ENCODE results near the gene ECI1. TPM values are rescaled to one million over a fixed set of nuclear protein-coding genes. Genes with fewer than 3 reads are reported as not detected.

Gene ECI1
- total RNA-seq, 2 donors from 2014 or later, result 75.8 to 94.7 TPM

GRCh38 chr16:2230376-2230775 lies 21.0 kb downstream of the ECI1 start:
- no peaks in the 10 kb centered on the region for H3K4me1 Mint-ChIP-seq
- H3K36me3 Mint-ChIP-seq (ENCODE audit: low read depth), result peaks cover 22% of the 10 kb centered on the region
- H3K9me3 Mint-ChIP-seq, result no peaks in the 10 kb centered on the region
- Histone ChIP-seq H3K36me3 (ENCODE audit: control insufficient read depth, insufficient read depth, low read length) (peaks cover 34% of the 10 kb centered on the region), H3K4me3 (ENCODE audit: low read length) (no peak overlapping the region), H3K4me1 (ENCODE audit: control insufficient read depth, insufficient read depth, low read length) (no peaks in the 10 kb centered on the region), H3K27ac (ENCODE audit: low read depth, low read length) (no peak overlapping the region), H3K9me3 (ENCODE audit: control insufficient read depth, low read length) (no peaks in the 10 kb centered on the region), H3K27me3 (ENCODE audit: control insufficient read depth, insufficient read depth, low read length, poor library complexity, severe bottlenecking) (no peaks in the 10 kb centered on the region), H3K9ac (ENCODE audit: extremely low read depth, low read length, poor library complexity, severe bottlenecking) (no peak overlapping the region)
- TF ChIP-seq CTCF (conservative IDR thresholded peaks at IDR 0.05), result no peak
- 95 to 100% methylated on average over 4 to 13 of the region's 13 CpGs for WGBS, 2 experiments (ENCODE audit: insufficient coverage in 1 of 2, insufficient read length in 1 of 2)
- no peak overlapping the region for H3K4me3 Mint-ChIP-seq
- DNase-seq, result no peak
- H3K27me3 Mint-ChIP-seq (ENCODE audit: insufficient read depth), result peaks cover under 1% of the 10 kb centered on the region
- H3K27ac Mint-ChIP-seq, result no peak overlapping the region

GRCh38 chr16:2229632-2230250 lies 21.6 kb downstream of the ECI1 start:
- no peaks in the 10 kb centered on the region for H3K9me3 Mint-ChIP-seq
- H3K27ac ChIP-seq (ENCODE audit: low read depth, low read length), result no peak overlapping the region
- no peak for DNase-seq
- H3K27me3 ChIP-seq (ENCODE audit: control insufficient read depth, insufficient read depth, low read length, poor library complexity, severe bottlenecking), result no peaks in the 10 kb centered on the region
- no peaks in the 10 kb centered on the region for H3K4me1 Mint-ChIP-seq
- peaks cover 34% of the 10 kb centered on the region for H3K36me3 ChIP-seq (ENCODE audit: control insufficient read depth, insufficient read depth, low read length)
- H3K36me3 Mint-ChIP-seq (ENCODE audit: low read depth), result peaks cover 21% of the 10 kb centered on the region
- H3K4me3 ChIP-seq (ENCODE audit: low read length), result no peak overlapping the region
- no peak overlapping the region for H3K9ac ChIP-seq (ENCODE audit: extremely low read depth, low read length, poor library complexity, severe bottlenecking)
- no peaks in the 10 kb centered on the region for H3K27me3 Mint-ChIP-seq (ENCODE audit: insufficient read depth)
- H3K4me3 Mint-ChIP-seq, result no peak overlapping the region
- no peaks in the 10 kb centered on the region for H3K9me3 ChIP-seq (ENCODE audit: control insufficient read depth, low read length)
- H3K27ac Mint-ChIP-seq, result no peak overlapping the region
- 95 to 96% methylated on average over 18 to 23 of the region's 23 CpGs for WGBS, 2 experiments (ENCODE audit: insufficient coverage in 1 of 2, insufficient read length in 1 of 2)
- H3K4me1 ChIP-seq (ENCODE audit: control insufficient read depth, insufficient read depth, low read length), result no peaks in the 10 kb centered on the region
- no peak for TF ChIP-seq CTCF (conservative IDR thresholded peaks at IDR 0.05)

- H3K4me3 Mint-ChIP-seq, result no peak overlapping the region
- H3K27ac Mint-ChIP-seq, result no peak overlapping the region
- no peaks in the 10 kb centered on the region for H3K9me3 Mint-ChIP-seq
- Histone ChIP-seq H3K9me3 (ENCODE audit: control insufficient read depth, low read length) (no peaks in the 10 kb centered on the region), H3K9ac (ENCODE audit: extremely low read depth, low read length, poor library complexity, severe bottlenecking) (no peak overlapping the region), H3K27me3 (ENCODE audit: control insufficient read depth, insufficient read depth, low read length, poor library complexity, severe bottlenecking) (no peaks in the 10 kb centered on the region), H3K4me1 (ENCODE audit: control insufficient read depth, insufficient read depth, low read length) (no peaks in the 10 kb centered on the region), H3K4me3 (ENCODE audit: low read length) (no peak overlapping the region), H3K36me3 (ENCODE audit: control insufficient read depth, insufficient read depth, low read length) (peaks cover 33% of the 10 kb centered on the region), H3K27ac (ENCODE audit: low read depth, low read length) (no peak overlapping the region)
- TF ChIP-seq CTCF (conservative IDR thresholded peaks at IDR 0.05), result no peak
- WGBS, 2 experiments (ENCODE audit: insufficient coverage in 1 of 2, insufficient read length in 1 of 2), result 94 to 95% methylated on average over 4 to 12 of the region's 12 CpGs
- no peak for DNase-seq
- peaks cover 21% of the 10 kb centered on the region for H3K36me3 Mint-ChIP-seq (ENCODE audit: low read depth)
- H3K27me3 Mint-ChIP-seq (ENCODE audit: insufficient read depth), result no peaks in the 10 kb centered on the region
- H3K4me1 Mint-ChIP-seq, result peaks cover 4% of the 10 kb centered on the region
These were observed 22.3 kb downstream of the ECI1 start for GRCh38 chr16:2229091-2229490.

Measured in endodermal cell (in vitro differentiated cells).